Neuronal stem cell (in vitro differentiated cells): ENCODE measurements around the gene NLRC3. TPM values are rescaled to one million over a fixed set of nuclear protein-coding genes. Genes with fewer than 3 reads are reported as not detected.

ENCODE experiments used
- DNase-seq: peaks from one replicate; pipeline ENCODE4 v3.0.0-alpha.2; 2013; ENCODE audit warnings: low spot score
- H2AFZ ChIP-seq: one replicate; pipeline ENCODE4 v1.6.1; 2013; ENCODE audit warnings: mild to moderate bottlenecking, low read length, inconsistent platforms
- H2AK5ac ChIP-seq: 2 replicates; pipeline ENCODE4 v1.6.1; 2013; ENCODE audit warnings: low read depth, mild to moderate bottlenecking, inconsistent platforms, low read length, moderate library complexity, mixed read lengths
- H2BK120ac ChIP-seq: 2 replicates; pipeline ENCODE4 v1.6.1; 2013; ENCODE audit warnings: low read depth, mild to moderate bottlenecking, inconsistent platforms, low read length, moderate library complexity, mixed read lengths
- H2BK12ac ChIP-seq: one replicate; pipeline ENCODE4 v1.6.1; 2013; ENCODE audit warnings: low read length, inconsistent platforms
- H2BK15ac ChIP-seq: 2 replicates; pipeline ENCODE4 v1.6.1; 2013; ENCODE audit warnings: mild to moderate bottlenecking, low read length, inconsistent platforms, mixed read lengths
- H2BK5ac ChIP-seq: one replicate; pipeline ENCODE4 v1.6.1; 2013; ENCODE audit warnings: inconsistent platforms, mild to moderate bottlenecking, low read length, moderate library complexity
- H3K14ac ChIP-seq: one replicate; pipeline ENCODE4 v1.6.1; 2013; ENCODE audit warnings: low read length, inconsistent platforms
- H3K18ac ChIP-seq: 2 replicates; pipeline ENCODE4 v1.6.1; 2013; ENCODE audit warnings: low read length, inconsistent platforms
- H3K23ac ChIP-seq: 2 replicates; pipeline ENCODE4 v1.6.1; 2013; ENCODE audit warnings: low read depth, mild to moderate bottlenecking, mixed read lengths, low read length, inconsistent platforms; ENCODE audit not compliant: poor library complexity
- H3K27ac ChIP-seq: replicated peaks from 3 replicates; pipeline ENCODE4 v1.5.1; 2013; ENCODE audit warnings: low read length, inconsistent platforms
- H3K27me3 ChIP-seq, 3 experiments: 2 replicates each; pipeline ENCODE4 v1.6.1; 2013; ENCODE audit warnings: low read length in 3 of 3, mild to moderate bottlenecking in 2 of 3, inconsistent platforms in 1 of 3, low read depth in 1 of 3, mixed read lengths in 1 of 3, moderate library complexity in 1 of 3; ENCODE audit not compliant: control insufficient read depth in 3 of 3, insufficient read depth in 3 of 3
- H3K36me3 ChIP-seq, 2 donors: replicated peaks in 1 of 2; 2 replicates each; pipeline ENCODE4 v1.6.1; 2013; ENCODE audit warnings: low read length in 2 of 2; ENCODE audit not compliant: control insufficient read depth in 2 of 2, insufficient read depth in 2 of 2
- H3K4ac ChIP-seq: 2 replicates; pipeline ENCODE4 v1.6.1; 2013; ENCODE audit warnings: inconsistent platforms, mild to moderate bottlenecking, low read length, moderate library complexity
- H3K4me1 ChIP-seq, 2 donors: 1 replicate in 1 of 2; 2 replicates in 1 of 2; pipeline ENCODE4 v1.6.1; 2013; ENCODE audit warnings: low read length in 2 of 2, low read depth in 1 of 2; ENCODE audit not compliant: control insufficient read depth in 2 of 2, insufficient read depth in 1 of 2
- H3K4me2 ChIP-seq: one replicate; pipeline ENCODE4 v1.6.1; 2013; ENCODE audit warnings: mild to moderate bottlenecking, low read length, inconsistent platforms; ENCODE audit not compliant: insufficient read depth, poor library complexity, severe bottlenecking
- H3K4me3 ChIP-seq, 2 donors: 2 replicates each; pipeline ENCODE4 v1.5.1; 2013; ENCODE audit warnings: low read length in 2 of 2, mild to moderate bottlenecking in 2 of 2, inconsistent platforms in 1 of 2, moderate library complexity in 1 of 2
- H3K79me1 ChIP-seq: one replicate; pipeline ENCODE4 v1.6.1; 2013; ENCODE audit warnings: low read depth, mild to moderate bottlenecking, inconsistent platforms, low read length, moderate library complexity
- H3K9ac ChIP-seq: one replicate; pipeline ENCODE4 v1.6.1; 2013; ENCODE audit warnings: mild to moderate bottlenecking, low read depth, low read length, inconsistent platforms; ENCODE audit not compliant: poor library complexity
- H3K9me3 ChIP-seq, 2 donors: replicated peaks in 1 of 2; 2 replicates each; pipeline versions ENCODE3 to v1.6.1; 2013; ENCODE audit warnings: low read length in 2 of 2, mild to moderate bottlenecking in 2 of 2, inconsistent platforms in 1 of 2, low read depth in 1 of 2, mixed read lengths in 1 of 2, moderate library complexity in 1 of 2; ENCODE audit not compliant: control insufficient read depth in 2 of 2, insufficient read depth in 1 of 2
- H4K8ac ChIP-seq: one replicate; pipeline ENCODE4 v1.6.1; 2013; ENCODE audit warnings: low read depth, mild to moderate bottlenecking, inconsistent platforms, low read length, moderate library complexity
- H4K91ac ChIP-seq: one replicate; pipeline ENCODE4 v1.6.1; 2013; ENCODE audit warnings: low read length, low read depth, mild to moderate bottlenecking, inconsistent platforms; ENCODE audit not compliant: poor library complexity
- WGBS, 2 donors: extraction: QIAGEN DNeasy Blood & Tissue Kit; methylation state at CpG; one replicate each; pipeline ENCODE4 v1.1.7; 2013; ENCODE audit warnings: missing lambda C conversion rate in 2 of 2, mixed read lengths in 1 of 2; ENCODE audit not compliant: insufficient read length in 2 of 2, insufficient replicate concordance in 1 of 2; ENCODE audit errors: extremely low coverage in 2 of 2; 5-methylcytosine and 5-hydroxymethylcytosine counted together
- polyA plus RNA-seq, 2 experiments: library from polyadenylated mRNA; stranded (reverse); fragments of 200-250 nt; gene quantifications; one replicate each; pipeline ENCODE4 v1.2.3, GENCODE V29; 2013

The NLRC3 gene
- polyA plus RNA-seq (2013, experiment 1 of 2): 0.10 TPM
- 0.06 TPM for polyA plus RNA-seq (2013, experiment 2 of 2)

DNA sequence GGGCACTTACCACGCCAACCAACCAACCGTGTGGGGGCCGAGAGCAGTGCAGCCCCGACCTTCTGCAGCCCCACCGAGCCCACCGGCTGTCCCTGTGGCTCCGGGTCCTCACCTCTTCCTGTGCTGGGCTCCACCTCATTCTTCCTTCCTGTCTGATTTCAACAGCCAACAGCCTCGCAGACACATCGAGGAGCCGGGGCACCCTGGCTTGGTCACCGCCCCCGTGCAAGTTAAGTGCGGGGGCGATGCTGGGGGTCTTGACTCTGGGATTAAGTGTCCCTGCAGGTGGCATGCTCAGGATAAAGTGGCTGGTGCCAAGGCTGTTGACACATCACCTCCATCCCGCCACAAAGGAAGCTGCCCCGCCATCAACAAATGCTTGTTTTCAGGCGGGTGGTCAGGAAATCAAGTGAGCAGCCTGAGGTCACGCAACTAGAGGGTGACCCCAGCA, at the start of gene NLRC3:
Gene NLRC3, minus strand, starts transcription at position 102 of the 451 bp plus-strand sequence. CDS start 12,367 bp downstream, outside the sequence.
- Histone ChIP-seq H3K23ac (no peak within 1 kb of the TSS), H2AFZ (peak within 1 kb of the TSS; percentile 56), H3K4me3 (no peak within 1 kb of the TSS), H3K14ac (no peak within 1 kb of the TSS), H3K4me2 (no peak within 1 kb of the TSS), H2BK120ac (peak within 1 kb of the TSS; percentile 82), H2AK5ac (peak within 1 kb of the TSS; percentile 93), H4K91ac (no peak within 1 kb of the TSS), H3K27me3 (no peaks in the 10 kb centered on the region), H2BK15ac (no peak within 1 kb of the TSS), H3K9me3 (peaks cover 0 to 2% of the 10 kb centered on the region in 2 donors), H3K4me1 (peaks cover 8 to 12% of the 10 kb centered on the region in 2 donors), H3K27ac (no peak within 1 kb of the TSS), H3K4ac (peak within 1 kb of the TSS; percentile 93), H3K18ac (peak within 1 kb of the TSS; percentile 71), H4K8ac (peak within 1 kb of the TSS; percentile 43), H3K79me1 (peaks cover 8% of the 10 kb centered on the region), H2BK12ac (peak within 1 kb of the TSS; percentile 97), H2BK5ac (no peak within 1 kb of the TSS), H3K36me3 (peaks cover 6 to 15% of the 10 kb centered on the region in 2 donors), H3K9ac (no peak within 1 kb of the TSS)
- DNase-seq: no peak
- no CpG with 5 or more reads among the region's 18 CpGs for WGBS, 2 donors

DNA sequence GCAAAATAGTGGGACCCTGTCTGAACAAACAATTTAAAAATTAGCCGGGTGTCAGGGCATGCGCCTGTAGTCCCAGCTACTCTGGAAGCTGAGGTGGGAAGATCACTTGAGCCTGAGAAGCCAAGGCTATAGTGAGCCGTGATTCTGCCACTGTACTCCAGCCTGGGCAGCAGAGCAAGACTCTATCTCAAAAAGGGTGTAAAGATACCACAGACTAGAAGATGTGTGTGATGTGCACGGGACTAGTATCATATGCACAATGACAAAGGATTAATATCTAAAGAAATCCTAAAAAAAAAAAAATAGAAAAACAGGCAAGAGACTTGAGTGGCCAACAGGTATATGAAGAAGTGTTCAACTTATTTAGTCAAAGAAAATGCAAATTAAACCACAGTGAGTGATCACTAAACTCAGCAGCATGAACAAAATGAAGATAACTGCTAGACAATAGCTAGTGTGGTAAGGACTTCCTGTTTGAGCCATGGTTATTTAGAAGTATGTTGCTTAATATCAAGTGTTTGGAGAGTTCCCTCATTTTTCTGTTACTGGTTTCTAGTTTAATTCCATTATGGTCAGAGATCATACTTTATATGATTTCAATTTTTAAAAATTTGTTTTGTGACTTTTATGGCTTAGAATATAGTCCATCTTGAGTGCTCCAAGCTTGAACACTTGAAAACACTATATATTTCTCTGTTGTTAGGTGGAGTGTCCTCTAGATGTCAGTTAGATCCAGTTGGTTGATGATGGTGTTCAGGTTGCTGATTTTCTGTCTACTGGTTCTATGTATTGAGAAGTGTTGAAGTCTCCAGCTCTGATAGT, 48.9 kb upstream of the NLRC3 start:
- DNase-seq: no peak
- Histone ChIP-seq H3K4me1 (no peaks in the 10 kb centered on the region), H3K18ac (no peak overlapping the region)

DNA sequence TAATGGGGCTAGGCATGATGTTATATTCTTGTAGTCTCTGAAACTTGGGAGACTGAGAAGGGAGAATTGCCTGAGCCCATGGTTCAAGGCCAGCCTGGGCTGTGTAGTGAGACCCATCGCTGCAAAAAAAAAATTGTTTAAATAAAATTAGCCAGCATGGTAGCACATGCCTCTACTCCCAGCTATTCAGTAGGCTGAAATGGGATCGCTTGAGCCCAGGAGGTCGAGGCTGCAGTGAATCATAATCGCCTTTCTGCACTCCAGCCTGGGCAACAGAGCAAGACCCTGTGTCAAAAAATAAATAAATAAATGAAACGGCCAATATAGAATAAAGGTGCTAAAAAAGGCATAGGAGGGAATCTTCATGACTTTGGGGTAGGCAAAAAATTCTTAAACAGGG, 48.1 kb upstream of the NLRC3 start:
- Histone ChIP-seq H2BK5ac (no peak overlapping the region), H3K4ac (no peak overlapping the region), H3K18ac (no peak overlapping the region), H3K27ac (no peak overlapping the region), H2BK12ac (no peak overlapping the region), H2AFZ (no peak overlapping the region), H3K9ac (no peak overlapping the region), H3K9me3 (no peaks in the 10 kb centered on the region), H2AK5ac (no peak overlapping the region), H3K14ac (no peak overlapping the region), H3K23ac (no peak overlapping the region), H2BK120ac (no peak overlapping the region), H4K8ac (no peak overlapping the region), H3K4me2 (no peak overlapping the region), H3K79me1 (no peaks in the 10 kb centered on the region), H3K4me3 (no peak overlapping the region), H3K4me1 (no peaks in the 10 kb centered on the region), H3K36me3 (no peaks in the 10 kb centered on the region), H4K91ac (no peak overlapping the region), H2BK15ac (no peak overlapping the region), H3K27me3 (no peaks in the 10 kb centered on the region)
- no CpG with 5 or more reads among the region's 5 CpGs for WGBS, 2 donors
- no peak for DNase-seq

More for the DNA sequence above, 48.9 kb upstream of the NLRC3 start:
- H3K4me2 ChIP-seq: no peak overlapping the region
- H3K79me1 ChIP-seq: no peaks in the 10 kb centered on the region
- H3K27ac ChIP-seq: no peak overlapping the region
- no peak overlapping the region for H2BK12ac ChIP-seq
- H3K4ac ChIP-seq: no peak overlapping the region
- H3K4me3 ChIP-seq: no peak overlapping the region
- WGBS, 2 donors: no CpG with 5 or more reads among the region's 4 CpGs
- H2BK15ac ChIP-seq: no peak overlapping the region
- no peaks in the 10 kb centered on the region for H3K27me3 ChIP-seq
- no peak overlapping the region for H4K8ac ChIP-seq
- H2AFZ ChIP-seq: no peak overlapping the region
- no peak overlapping the region for H3K9ac ChIP-seq
- H3K9me3 ChIP-seq: no peaks in the 10 kb centered on the region
- H2BK5ac ChIP-seq: no peak overlapping the region
- H3K36me3 ChIP-seq: no peaks in the 10 kb centered on the region
- H2AK5ac ChIP-seq: no peak overlapping the region
- H3K14ac ChIP-seq: no peak overlapping the region
- H4K91ac ChIP-seq: no peak overlapping the region
- no peak overlapping the region for H3K23ac ChIP-seq
- H2BK120ac ChIP-seq: no peak overlapping the region

GRCh38 chr16:3623642-3624041, 46.4 kb upstream of the NLRC3 start:
- Histone ChIP-seq H3K18ac (no peak overlapping the region), H2AFZ (no peak overlapping the region), H3K14ac (no peak overlapping the region), H3K9me3 (no peaks in the 10 kb centered on the region), H3K27ac (no peak overlapping the region), H3K4me1 (no peaks in the 10 kb centered on the region), H4K8ac (no peak overlapping the region), H2BK120ac (no peak overlapping the region), H3K4me3 (no peak overlapping the region), H4K91ac (no peak overlapping the region), H3K4ac (no peak overlapping the region), H2AK5ac (no peak overlapping the region), H2BK15ac (no peak overlapping the region), H2BK12ac (no peak overlapping the region), H3K27me3 (no peaks in the 10 kb centered on the region), H3K79me1 (no peaks in the 10 kb centered on the region), H3K4me2 (no peak overlapping the region), H3K23ac (no peak overlapping the region), H2BK5ac (no peak overlapping the region), H3K9ac (no peak overlapping the region), H3K36me3 (no peaks in the 10 kb centered on the region)
- WGBS, 2 donors: no CpG with 5 or more reads among the region's 3 CpGs
- DNase-seq: no peak
